Activated T-cell treated with anti-CD3 and anti-CD28 coated beads, Interleukin-2, amount 50 U/mL, for 48 hours (primary cell): ENCODE results near the gene CADM2.

Experiments
- DNase-seq, 2 experiments: peaks; one replicate each; pipeline ENCODE4 v3.0.0-alpha.2; 2020

CADM2 gene

DNA sequence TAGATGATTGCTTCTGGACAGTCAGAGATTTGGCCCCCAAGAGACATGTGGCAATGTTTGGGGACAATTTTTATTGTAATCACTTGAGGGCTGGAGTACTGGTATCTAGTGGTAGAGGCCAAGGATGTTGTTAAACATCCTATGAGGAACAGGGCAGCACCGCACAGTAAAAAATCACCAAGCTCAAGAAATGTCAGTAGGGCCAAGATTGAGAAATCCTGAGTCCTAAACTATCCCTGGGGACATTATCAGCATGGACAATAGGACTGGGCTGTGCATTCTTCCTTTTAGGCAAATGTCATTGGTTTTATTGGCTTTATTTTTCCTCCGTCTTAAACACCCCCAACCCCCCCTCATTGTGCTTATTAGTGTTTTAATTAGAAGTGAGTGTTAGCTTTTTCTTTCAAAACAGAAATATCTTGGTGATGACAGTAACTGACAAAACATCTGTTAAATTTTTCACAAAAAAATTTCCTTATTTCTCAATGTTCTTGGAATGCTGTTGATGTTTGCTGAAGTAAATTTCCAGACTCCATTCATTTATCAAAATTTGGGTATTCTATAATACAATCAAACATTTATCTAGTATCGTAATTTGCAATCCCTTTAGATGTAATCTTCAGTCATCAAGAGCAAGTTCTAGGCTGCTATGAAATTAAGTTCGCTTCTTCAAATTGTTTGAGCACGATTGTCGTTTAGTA lies 1087.8 kb downstream of the CADM2 start:
- no peak for DNase-seq

DNA sequence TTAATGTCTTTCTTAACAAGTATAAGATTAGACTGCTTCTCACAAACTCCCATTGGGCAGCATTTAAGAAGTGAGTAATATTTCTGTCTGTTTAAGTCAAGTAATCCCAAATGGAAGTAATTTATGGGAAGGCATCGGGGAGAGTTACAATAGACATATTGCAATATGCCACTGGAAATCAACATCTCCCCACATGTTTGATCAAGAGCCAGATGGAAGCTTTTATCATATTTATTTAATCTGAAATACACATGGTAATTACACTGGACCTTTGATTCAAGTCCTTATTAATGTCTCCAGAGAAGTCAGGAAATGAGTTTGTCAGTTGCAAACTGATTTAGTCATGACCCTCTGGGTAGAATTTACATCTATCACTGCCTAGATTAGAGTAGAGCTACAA lies 1088.4 kb downstream of the CADM2 start:
- no peak for DNase-seq

DNA sequence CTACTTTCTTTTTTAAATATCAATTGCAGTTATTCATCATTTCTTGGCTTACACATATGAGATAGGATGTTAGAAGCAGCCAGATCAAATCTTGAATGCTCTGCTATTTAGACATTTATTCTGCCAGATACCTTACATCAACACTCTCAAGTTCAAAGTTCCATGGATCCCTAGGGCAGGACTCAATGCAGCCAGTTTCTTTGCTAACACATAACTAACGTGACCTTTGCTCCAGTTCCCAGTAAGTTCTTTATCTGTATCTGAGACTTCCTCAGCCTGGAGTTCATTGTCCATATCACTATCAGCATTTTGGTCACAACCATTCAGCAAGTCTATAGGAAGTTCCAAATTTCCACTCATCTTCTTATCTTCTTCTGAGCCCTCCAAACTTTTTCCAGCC lies 1092.3 kb downstream of the CADM2 start:
- DNase-seq = no peak

DNA sequence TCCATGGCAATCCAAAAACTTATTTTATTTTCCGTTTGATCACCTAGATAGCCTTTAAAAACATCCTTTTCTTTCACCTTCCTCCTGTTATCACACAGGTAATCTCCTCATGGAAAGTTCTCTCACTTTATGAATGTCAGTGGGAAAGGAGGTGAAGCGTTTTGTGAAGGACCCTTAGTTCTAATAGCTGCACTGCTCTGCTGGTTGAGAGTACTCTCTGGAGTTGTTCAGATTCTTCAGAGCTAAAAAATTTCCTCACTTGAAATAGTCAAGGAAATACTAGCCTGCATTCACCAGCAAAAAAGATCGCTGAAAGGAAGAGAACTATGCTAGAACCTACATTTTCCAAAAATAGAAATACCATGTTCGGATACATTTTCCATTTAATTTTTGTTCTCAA lies 1097.2 kb downstream of the CADM2 start:
- DNase-seq = no peak

DNA sequence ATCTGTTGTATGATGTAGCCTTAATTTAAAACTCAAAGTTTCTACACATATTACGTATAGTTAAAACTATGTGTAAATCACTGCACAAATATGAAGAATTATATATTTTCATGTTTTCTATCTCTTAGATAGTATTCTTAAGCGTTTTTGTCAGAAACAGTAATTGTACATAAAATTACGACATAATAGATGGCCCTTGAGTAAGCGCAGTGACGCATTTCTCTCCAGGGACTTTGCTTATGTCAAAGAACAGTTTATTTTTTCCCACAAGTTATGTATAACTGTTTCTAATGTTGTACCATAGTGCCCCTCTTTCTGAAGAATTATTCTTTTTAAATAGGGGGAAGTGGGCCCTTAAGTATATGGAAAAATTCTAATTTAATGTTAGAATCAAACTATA lies 1098.2 kb downstream of the CADM2 start:
- no peak for DNase-seq

DNA sequence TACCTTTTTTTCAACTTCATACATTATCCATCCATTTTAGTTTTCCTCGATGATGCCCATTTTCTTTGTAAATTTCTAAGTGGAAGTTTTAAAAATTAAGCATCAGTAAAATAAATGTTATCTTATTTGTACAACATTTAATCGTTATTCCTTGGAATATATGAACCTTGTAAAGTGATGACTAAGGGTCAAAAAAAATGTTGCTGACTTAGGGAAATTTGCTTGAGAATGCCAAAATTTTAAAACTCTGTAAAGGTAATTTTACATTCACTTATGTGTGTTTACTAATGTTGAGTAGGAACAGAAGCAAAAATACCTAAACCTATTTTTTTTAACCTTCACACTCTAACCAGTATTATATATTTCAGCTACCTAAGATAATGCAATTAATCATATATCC lies 1115.0 kb downstream of the CADM2 start:
- DNase-seq = no peak

DNA sequence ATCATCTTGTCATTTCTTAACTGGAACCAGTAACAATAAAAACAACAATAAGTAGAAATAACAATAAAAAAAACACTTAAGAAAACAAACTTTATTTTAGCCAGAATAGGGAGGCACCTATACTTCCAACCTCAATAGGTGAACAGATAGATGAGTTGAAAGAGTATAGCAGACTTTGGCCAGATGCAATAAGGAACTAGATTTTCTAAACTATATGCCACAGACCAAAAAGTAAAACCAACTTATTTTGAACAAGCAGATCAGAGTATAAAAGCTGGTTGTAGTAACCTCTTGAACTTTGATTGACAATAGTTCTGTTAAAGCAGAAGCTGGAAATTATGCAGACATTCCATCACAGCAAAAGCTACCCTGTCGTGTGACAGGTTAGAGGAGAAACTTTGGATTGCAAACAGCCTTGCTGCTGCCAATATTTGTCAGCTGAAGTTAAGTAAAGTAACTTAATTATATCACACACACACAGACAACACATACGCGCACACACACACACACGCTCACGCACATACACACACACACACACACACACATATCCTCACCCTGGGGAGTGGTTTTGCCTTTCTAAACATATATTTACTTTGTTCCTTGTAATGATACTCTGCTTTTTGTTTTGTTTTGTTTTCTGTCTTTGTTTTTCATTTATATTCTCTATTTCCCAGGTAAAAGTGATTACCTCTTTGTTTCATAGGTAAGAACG lies 1128.5 kb downstream of the CADM2 start:
- no peak for DNase-seq

DNA sequence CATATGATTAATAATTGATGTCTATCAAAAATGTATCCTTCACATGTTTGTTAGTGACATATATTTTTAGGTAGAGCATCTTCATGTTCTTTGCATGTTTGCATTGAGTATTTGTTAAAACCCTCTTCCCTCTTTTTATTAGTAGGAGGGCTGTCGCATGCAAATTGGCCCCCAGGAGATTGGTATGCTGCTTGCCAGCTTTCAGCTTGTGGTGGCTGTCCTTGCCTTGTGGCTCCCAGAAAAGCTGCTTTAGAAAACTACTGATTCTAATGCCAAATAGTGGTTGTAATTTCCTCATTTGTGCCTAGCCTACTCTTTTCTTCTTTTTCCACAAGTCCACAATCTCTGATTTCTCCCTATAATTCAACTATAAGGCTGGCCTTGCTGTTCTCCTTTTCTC lies 1145.4 kb downstream of the CADM2 start:
- DNase-seq = no peak

DNA sequence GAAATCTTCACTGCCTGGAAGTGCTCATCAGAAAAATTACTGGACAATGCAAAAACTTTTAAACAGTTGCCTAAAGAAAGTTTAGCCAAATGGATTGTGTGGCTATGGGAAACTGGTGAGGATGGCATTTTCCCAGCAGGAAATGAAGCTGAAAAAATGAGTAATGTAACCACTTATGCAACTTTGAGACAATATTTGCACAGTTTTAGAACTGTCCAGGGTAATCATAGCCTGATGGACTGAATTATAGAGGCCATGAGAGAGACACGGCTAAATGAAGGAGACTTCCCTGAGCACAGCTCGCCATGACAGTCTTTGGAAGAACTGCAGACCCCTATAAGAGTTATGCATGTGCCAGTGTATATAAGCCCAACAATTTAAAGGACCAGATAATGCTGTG lies 1150.6 kb downstream of the CADM2 start:
- no peak for DNase-seq
